Measurements from ENCODE around the gene KRTAP24-1. TPM values are rescaled to one million over a fixed set of nuclear protein-coding genes. Genes with fewer than 3 reads are reported as not detected.

The KRTAP24-1 gene
- not detected in 2 replicates for total RNA-seq

GRCh38 chr21:30282850-30283249 lies at the start of gene KRTAP24-1:
KRTAP24-1 (minus strand) TSS chr21:30282950; CDS start chr21:30282932, 18 bp downstream.

GRCh38 chr21:30320215-30320614 lies 37.5 kb upstream of the KRTAP24-1 start, which contains the start of gene KRTAP26-1:
KRTAP26-1 (minus strand) TSS chr21:30320315; CDS start chr21:30320035, 280 bp downstream.

GRCh38 chr21:30289215-30289614 lies 6.5 kb upstream of the KRTAP24-1 start, which contains the start of gene KRTAP25-1:
KRTAP25-1 (minus strand) TSS chr21:30289514; CDS start chr21:30289490, 24 bp downstream.

Other genes starting within 250 kb of the KRTAP24-1 start
- not detected in 2 replicates for gene CLDN17, start 116.1 kb downstream of the KRTAP24-1 start, total RNA-seq
- gene CLDN8, start 66.9 kb downstream of the KRTAP24-1 start, total RNA-seq: not detected in 2 replicates
- not detected in 2 replicates for gene KRTAP25-1, start 6.6 kb upstream of the KRTAP24-1 start, total RNA-seq
- gene KRTAP26-1, start 37.4 kb upstream of the KRTAP24-1 start, total RNA-seq: not detected in 2 replicates
- gene KRTAP27-1, start 54.7 kb upstream of the KRTAP24-1 start, total RNA-seq: not detected in 2 replicates
- gene KRTAP23-1, start 65.7 kb upstream of the KRTAP24-1 start, total RNA-seq: not detected in 2 replicates
- not detected in 2 replicates for gene KRTAP13-2, start 89.3 kb upstream of the KRTAP24-1 start, total RNA-seq
- not detected in 2 replicates for gene KRTAP13-1, start 113.1 kb upstream of the KRTAP24-1 start, total RNA-seq
- not detected in 2 replicates for gene KRTAP13-3, start 143.0 kb upstream of the KRTAP24-1 start, total RNA-seq
- not detected in 2 replicates for gene KRTAP13-4, start 147.3 kb upstream of the KRTAP24-1 start, total RNA-seq
- gene KRTAP15-1, start 157.3 kb upstream of the KRTAP24-1 start, total RNA-seq: not detected in 2 replicates
- gene KRTAP19-1, start 197.4 kb upstream of the KRTAP24-1 start, total RNA-seq: not detected in 2 replicates
- not detected in 2 replicates for gene KRTAP19-2, start 204.5 kb upstream of the KRTAP24-1 start, total RNA-seq
- not detected in 2 replicates for gene KRTAP19-3, start 209.1 kb upstream of the KRTAP24-1 start, total RNA-seq
- not detected in 2 replicates for gene KRTAP19-4, start 214.2 kb upstream of the KRTAP24-1 start, total RNA-seq
- gene KRTAP19-5, start 219.2 kb upstream of the KRTAP24-1 start, total RNA-seq: not detected in 2 replicates

All from articular chondrocyte of knee joint (primary cell).